Trophoblast cell (in vitro differentiated cells and primary cell): ENCODE measurements around the gene ZCCHC10.
"Not testable (repeated sequence)": the region's sequence is repeated elsewhere in the genome, so short reads cannot be mapped to it uniquely, and the experiment has no call there.

Experiments
- DNase-seq, 2 donors: peaks; one replicate each; pipeline ENCODE4 v3.0.0-alpha.2; 2016
- H2AFZ ChIP-seq: 2 replicates; pipeline ENCODE4 v1.6.1; 2013; ENCODE audit warnings: low read length, moderate library complexity, mild to moderate bottlenecking; ENCODE audit not compliant: insufficient read depth, poor library complexity
- H2AK5ac ChIP-seq: 2 replicates; pipeline ENCODE4 v1.6.1; 2013; ENCODE audit warnings: mild to moderate bottlenecking, low read length
- H2BK120ac ChIP-seq: 2 replicates; pipeline ENCODE4 v1.6.1; 2013; ENCODE audit warnings: low read length, mild to moderate bottlenecking, moderate library complexity; ENCODE audit not compliant: insufficient read depth, poor library complexity
- H2BK12ac ChIP-seq: 2 replicates; pipeline ENCODE4 v1.6.1; 2013; ENCODE audit warnings: mild to moderate bottlenecking, low read length, moderate library complexity
- H2BK5ac ChIP-seq: 2 replicates; pipeline ENCODE4 v1.6.1; 2013; ENCODE audit warnings: low read length, low read depth, moderate library complexity, mild to moderate bottlenecking; ENCODE audit not compliant: poor library complexity
- H3K14ac ChIP-seq: 2 replicates; pipeline ENCODE4 v1.6.1; 2013; ENCODE audit warnings: mild to moderate bottlenecking, low read length
- H3K18ac ChIP-seq: 2 replicates; pipeline ENCODE4 v1.6.1; 2013; ENCODE audit warnings: mild to moderate bottlenecking, low read length
- H3K23ac ChIP-seq: 2 replicates; pipeline ENCODE4 v1.6.1; 2013; ENCODE audit warnings: low read length
- H3K27ac ChIP-seq: 2 replicates; pipeline ENCODE4 v1.5.1; 2013; ENCODE audit warnings: low read depth, mild to moderate bottlenecking, inconsistent platforms, low read length, moderate library complexity
- H3K27me3 ChIP-seq: 2 replicates; pipeline ENCODE4 v1.6.1; 2013; ENCODE audit warnings: inconsistent platforms, mild to moderate bottlenecking, low read length, moderate library complexity; ENCODE audit not compliant: insufficient read depth
- H3K36me3 ChIP-seq, 2 experiments: 1 replicate in 1 of 2; 2 replicates in 1 of 2; pipeline ENCODE4 v1.6.1; 2013; ENCODE audit warnings: low read length in 2 of 2, mild to moderate bottlenecking in 2 of 2, moderate library complexity in 1 of 2; ENCODE audit not compliant: insufficient read depth in 2 of 2, control insufficient read depth in 1 of 2
- H3K4ac ChIP-seq: 2 replicates; pipeline ENCODE4 v1.6.1; 2013; ENCODE audit warnings: low read depth, mild to moderate bottlenecking, low read length, moderate library complexity
- H3K4me1 ChIP-seq, 2 experiments: 1 replicate in 1 of 2; 2 replicates in 1 of 2; pipeline ENCODE4 v1.6.1; 2013; ENCODE audit warnings: low read length in 2 of 2, mild to moderate bottlenecking in 2 of 2, moderate library complexity in 1 of 2; ENCODE audit not compliant: insufficient read depth in 2 of 2, control insufficient read depth in 1 of 2
- H3K4me2 ChIP-seq: 2 replicates; pipeline ENCODE4 v1.6.1; 2013; ENCODE audit warnings: inconsistent platforms, mild to moderate bottlenecking, low read length, moderate library complexity
- H3K4me3 ChIP-seq: 2 replicates; pipeline ENCODE4 v1.5.1; 2013; ENCODE audit warnings: mild to moderate bottlenecking, low read depth, low read length, inconsistent platforms
- H3K79me1 ChIP-seq: one replicate; pipeline ENCODE4 v1.6.1; 2013; ENCODE audit warnings: low read length
- H3K79me2 ChIP-seq: 2 replicates; pipeline ENCODE4 v1.6.1; 2013; ENCODE audit warnings: low read length, mild to moderate bottlenecking; ENCODE audit not compliant: control insufficient read depth, insufficient read depth, poor library complexity
- H3K9ac ChIP-seq: 2 replicates; pipeline ENCODE4 v1.6.1; 2013; ENCODE audit warnings: mild to moderate bottlenecking, low read length
- H3K9me3 ChIP-seq: 2 replicates; pipeline ENCODE4 v1.6.1; 2013; ENCODE audit warnings: low read depth, mild to moderate bottlenecking, control low read depth, inconsistent platforms, low read length; ENCODE audit not compliant: insufficient read depth
- H4K12ac ChIP-seq: 2 replicates; pipeline ENCODE4 v1.6.1; 2013; ENCODE audit warnings: low read depth, mild to moderate bottlenecking, low read length, moderate library complexity
- H4K8ac ChIP-seq: 2 replicates; pipeline ENCODE4 v1.6.1; 2013; ENCODE audit warnings: low read depth, mild to moderate bottlenecking, low read length, moderate library complexity
- H4K91ac ChIP-seq: one replicate; pipeline ENCODE4 v1.6.1; 2013; ENCODE audit warnings: low read depth, mild to moderate bottlenecking, low read length, moderate library complexity
- WGBS: extraction: QIAGEN DNeasy Blood & Tissue Kit; methylation state at CpG from one replicate; pipeline ENCODE4 v1.1.7; 2013; ENCODE audit warnings: missing lambda C conversion rate; ENCODE audit not compliant: insufficient read length, insufficient coverage; ENCODE audit errors: extremely low coverage; 5-methylcytosine and 5-hydroxymethylcytosine counted together

The ZCCHC10 gene

DNA sequence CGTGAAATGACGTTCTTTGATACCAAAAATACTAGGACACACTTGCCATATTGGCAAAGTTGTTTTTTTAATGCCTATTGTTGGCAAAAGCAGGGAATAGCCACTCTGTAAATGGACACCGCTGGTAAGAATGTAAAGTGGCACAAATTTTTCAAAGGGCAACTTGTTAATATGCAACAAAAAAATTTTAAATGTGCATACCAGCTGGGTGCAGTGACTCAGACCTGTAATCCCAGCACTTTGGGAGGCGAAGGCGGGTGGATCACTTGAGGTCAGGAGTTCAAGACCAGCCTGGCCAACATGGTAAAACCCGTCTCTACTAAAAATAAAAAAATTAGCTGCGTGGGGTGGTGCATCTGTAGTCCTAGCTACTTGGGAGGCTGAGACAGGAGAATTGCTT, 6.9 kb downstream of the ZCCHC10 start:
- H4K91ac ChIP-seq, H3K18ac ChIP-seq, H2AFZ ChIP-seq, H3K23ac ChIP-seq, H3K14ac ChIP-seq, H2BK120ac ChIP-seq, H3K27me3 ChIP-seq, H2AK5ac ChIP-seq, H3K4me2 ChIP-seq, H4K12ac ChIP-seq, H3K4ac ChIP-seq, H3K4me3 ChIP-seq, H3K4me1 ChIP-seq, H3K27ac ChIP-seq, H2BK5ac ChIP-seq, DNase-seq, H4K8ac ChIP-seq, H3K79me1 ChIP-seq, H2BK12ac ChIP-seq, H3K79me2 ChIP-seq, H3K9ac ChIP-seq, H3K9me3 ChIP-seq: not testable (repeated sequence)
- H3K36me3 ChIP-seq: peaks cover 12 to 14% of the 10 kb centered on the region in 2 experiments
- WGBS: no CpG with 5 or more reads among the region's 7 CpGs

DNA sequence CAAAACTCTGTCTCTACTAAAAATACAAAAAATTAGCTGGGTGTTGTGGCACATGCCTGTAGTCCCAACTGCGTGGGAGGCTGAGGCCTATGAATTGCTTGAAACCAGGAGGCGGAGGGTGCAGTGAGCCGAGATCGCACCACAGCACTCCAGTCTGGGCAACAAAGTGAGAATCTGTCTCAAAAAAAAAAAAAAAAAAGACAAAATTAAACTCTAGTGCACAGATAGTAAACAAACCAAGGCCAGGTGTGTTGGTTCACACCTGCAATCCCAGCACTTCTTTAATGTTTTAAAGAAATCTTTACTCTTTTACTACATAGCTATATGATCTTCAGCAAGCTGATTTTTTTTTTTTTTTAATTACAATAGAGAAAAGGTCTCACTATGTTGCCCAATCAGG, 8.4 kb downstream of the ZCCHC10 start:
- Histone ChIP-seq H3K14ac (no peak overlapping the region), H3K27ac (no peak overlapping the region), H3K79me1 (no peaks in the 10 kb centered on the region), H2AK5ac (no peak overlapping the region), H3K36me3 (peaks cover 12 to 14% of the 10 kb centered on the region in 2 experiments), H3K4ac (no peak overlapping the region), H3K4me1 (no peaks in the 10 kb centered on the region), H3K79me2 (no peaks in the 10 kb centered on the region), H4K8ac (no peak overlapping the region), H3K23ac (no peak overlapping the region), H4K91ac (no peak overlapping the region), H3K4me2 (no peak overlapping the region), H3K4me3 (no peak overlapping the region), H2BK5ac (no peak overlapping the region), H3K9me3 (no peaks in the 10 kb centered on the region), H2BK120ac (no peak overlapping the region), H3K27me3 (no peaks in the 10 kb centered on the region), H2BK12ac (no peak overlapping the region), H3K9ac (no peak overlapping the region), H4K12ac (no peak overlapping the region), H2AFZ (no peak overlapping the region), H3K18ac (no peak overlapping the region)
- no CpG with 5 or more reads among the region's 4 CpGs for WGBS
- no peak for DNase-seq

DNA sequence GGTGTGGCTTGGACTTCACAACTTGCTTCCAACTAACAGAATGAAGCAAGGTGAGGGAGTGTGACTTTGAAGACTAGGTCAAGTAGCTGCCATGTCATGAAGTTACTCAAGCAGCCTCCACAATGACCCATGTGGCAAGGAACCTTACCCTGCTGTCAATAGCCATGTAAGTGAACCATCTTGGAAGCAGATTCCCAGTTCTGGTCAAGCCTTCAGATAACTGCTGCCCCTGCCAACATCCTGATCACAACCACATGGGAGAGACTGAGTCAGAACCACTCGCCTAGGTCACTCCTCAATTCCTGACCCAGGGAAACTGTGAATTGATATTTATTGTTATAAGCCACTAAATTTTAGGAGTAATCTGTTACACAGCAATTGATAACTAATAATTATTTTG, 10.9 kb downstream of the ZCCHC10 start:
- Histone ChIP-seq H3K79me2 (no peaks in the 10 kb centered on the region), H3K4me1 (no peaks in the 10 kb centered on the region), H3K79me1 (no peaks in the 10 kb centered on the region), H4K12ac (no peak overlapping the region), H3K9me3 (no peaks in the 10 kb centered on the region), H3K23ac (no peak overlapping the region), H3K27me3 (no peaks in the 10 kb centered on the region), H2BK12ac (no peak overlapping the region), H3K4me2 (no peak overlapping the region), H3K18ac (no peak overlapping the region), H4K91ac (no peak overlapping the region), H3K27ac (no peak overlapping the region), H3K4ac (no peak overlapping the region), H2BK120ac (no peak overlapping the region), H2AK5ac (no peak overlapping the region), H3K14ac (no peak overlapping the region), H2AFZ (no peak overlapping the region), H2BK5ac (no peak overlapping the region), H3K9ac (peak overlapping the region; percentile 52), H4K8ac (no peak overlapping the region), H3K4me3 (no peak overlapping the region), H3K36me3 (peaks cover 11 to 12% of the 10 kb centered on the region in 2 experiments)
- WGBS: no CpG with 5 or more reads among the region's 1 CpG
- DNase-seq: no peak

- not testable (repeated sequence) for H3K4me3 ChIP-seq, H2AK5ac ChIP-seq
- no CpG with 5 or more reads among the region's 6 CpGs for WGBS
Measured at GRCh38 chr5:133008455-133008854, 17.9 kb downstream of the ZCCHC10 start.

More at GRCh38 chr5:133008455-133008854, 17.9 kb downstream of the ZCCHC10 start:
- H4K12ac ChIP-seq, H2BK120ac ChIP-seq, H3K9me3 ChIP-seq, H3K79me2 ChIP-seq, H3K27ac ChIP-seq, H3K23ac ChIP-seq, H3K4ac ChIP-seq, H4K8ac ChIP-seq, H3K18ac ChIP-seq, H2AFZ ChIP-seq, H3K4me2 ChIP-seq, H3K79me1 ChIP-seq, H3K27me3 ChIP-seq, H3K14ac ChIP-seq, H2BK12ac ChIP-seq, H2BK5ac ChIP-seq, H4K91ac ChIP-seq, H3K4me1 ChIP-seq, DNase-seq, H3K9ac ChIP-seq: not testable (repeated sequence)
- H3K36me3 ChIP-seq: peaks cover 4 to 15% of the 10 kb centered on the region in 2 experiments
